ENCODE data around the gene MATR3.

DNA sequence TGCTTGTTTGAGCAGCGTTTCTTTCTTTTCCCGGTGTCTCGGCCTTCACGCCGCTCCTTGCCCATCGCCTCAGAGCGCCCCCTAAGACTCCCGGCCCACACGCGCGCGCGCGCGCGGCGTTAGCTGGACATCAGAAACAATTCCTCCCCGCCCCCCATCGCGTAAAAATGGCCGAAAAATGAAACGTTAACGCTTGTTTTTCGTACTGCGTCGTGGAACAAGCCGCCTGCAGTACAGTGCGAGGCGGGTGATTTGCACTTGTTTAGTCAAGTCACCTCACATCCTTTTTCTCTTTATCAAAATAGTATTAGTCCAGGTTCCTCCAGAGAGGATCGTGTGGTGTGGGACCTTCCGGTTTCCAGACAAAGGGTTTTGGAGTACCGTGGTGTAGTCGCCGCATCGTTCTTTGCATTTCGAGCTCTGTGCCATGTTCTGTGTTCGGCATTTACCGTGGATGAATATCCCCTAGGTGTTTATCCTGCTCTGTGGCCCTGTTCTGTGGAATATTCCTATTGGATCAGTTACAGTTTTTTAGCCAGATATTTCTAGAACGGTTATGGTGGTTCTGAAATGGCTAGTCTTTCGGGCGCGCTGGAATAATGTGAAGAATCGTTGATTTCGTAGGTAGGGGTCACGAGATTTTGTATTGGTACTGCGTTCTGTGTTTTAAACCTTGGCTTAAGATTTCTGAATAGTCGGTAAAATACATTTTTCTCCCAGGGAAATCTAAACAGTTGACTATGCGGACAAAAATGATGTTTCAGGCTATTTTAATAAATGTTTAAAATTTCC is 1.0 kb downstream of the MATR3 start:
- TF ChIP-seq, protein P1, sequence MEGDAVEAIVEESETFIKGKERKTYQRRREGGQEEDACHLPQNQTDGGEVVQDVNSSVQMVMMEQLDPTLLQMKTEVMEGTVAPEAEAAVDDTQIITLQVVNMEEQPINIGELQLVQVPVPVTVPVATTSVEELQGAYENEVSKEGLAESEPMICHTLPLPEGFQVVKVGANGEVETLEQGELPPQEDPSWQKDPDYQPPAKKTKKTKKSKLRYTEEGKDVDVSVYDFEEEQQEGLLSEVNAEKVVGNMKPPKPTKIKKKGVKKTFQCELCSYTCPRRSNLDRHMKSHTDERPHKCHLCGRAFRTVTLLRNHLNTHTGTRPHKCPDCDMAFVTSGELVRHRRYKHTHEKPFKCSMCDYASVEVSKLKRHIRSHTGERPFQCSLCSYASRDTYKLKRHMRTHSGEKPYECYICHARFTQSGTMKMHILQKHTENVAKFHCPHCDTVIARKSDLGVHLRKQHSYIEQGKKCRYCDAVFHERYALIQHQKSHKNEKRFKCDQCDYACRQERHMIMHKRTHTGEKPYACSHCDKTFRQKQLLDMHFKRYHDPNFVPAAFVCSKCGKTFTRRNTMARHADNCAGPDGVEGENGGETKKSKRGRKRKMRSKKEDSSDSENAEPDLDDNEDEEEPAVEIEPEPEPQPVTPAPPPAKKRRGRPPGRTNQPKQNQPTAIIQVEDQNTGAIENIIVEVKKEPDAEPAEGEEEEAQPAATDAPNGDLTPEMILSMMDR (IDR thresholded peaks at IDR 0.05), result no peak
- TF ChIP-seq POLR2AphosphoS5 (IDR thresholded peaks at IDR 0.05), result peak in 2 of 3 donors; percentile 9 to 54

All from breast epithelium (tissue), 3 donors.